GM18526 (cell line): Measurements from ENCODE around the gene RAP1GAP2.
"Not testable (repeated sequence)": the region's sequence is repeated elsewhere in the genome, so short reads cannot be mapped to it uniquely, and the experiment has no call there.

ENCODE experiments used
- POLR2A ChIP-seq: IDR thresholded peaks from 3 replicates; pipeline ENCODE4 v1.6.1; 2011; ENCODE audit not compliant: insufficient read length; ENCODE audit errors: extremely low read depth

RAP1GAP2 gene

DNA sequence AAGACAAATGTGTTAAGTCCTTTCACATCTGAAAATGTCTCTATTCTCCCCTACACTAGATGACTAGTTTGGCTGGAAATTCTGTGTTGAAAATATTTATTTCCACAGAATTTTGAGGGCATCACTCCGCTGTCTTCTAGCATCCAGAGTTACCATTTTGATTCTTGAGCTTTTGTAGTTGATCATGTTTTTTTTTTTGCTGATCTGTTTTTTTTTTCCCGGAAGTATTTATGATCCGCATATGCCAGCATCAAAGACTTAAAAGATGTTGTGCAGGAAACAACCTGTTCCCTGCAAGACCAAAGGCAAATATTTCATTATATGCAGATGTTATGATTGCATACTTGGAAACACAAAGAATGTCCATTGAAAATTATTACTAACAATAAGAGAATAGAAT is 250.5 kb downstream of the RAP1GAP2 start:
- TF ChIP-seq POLR2A: no peak

DNA sequence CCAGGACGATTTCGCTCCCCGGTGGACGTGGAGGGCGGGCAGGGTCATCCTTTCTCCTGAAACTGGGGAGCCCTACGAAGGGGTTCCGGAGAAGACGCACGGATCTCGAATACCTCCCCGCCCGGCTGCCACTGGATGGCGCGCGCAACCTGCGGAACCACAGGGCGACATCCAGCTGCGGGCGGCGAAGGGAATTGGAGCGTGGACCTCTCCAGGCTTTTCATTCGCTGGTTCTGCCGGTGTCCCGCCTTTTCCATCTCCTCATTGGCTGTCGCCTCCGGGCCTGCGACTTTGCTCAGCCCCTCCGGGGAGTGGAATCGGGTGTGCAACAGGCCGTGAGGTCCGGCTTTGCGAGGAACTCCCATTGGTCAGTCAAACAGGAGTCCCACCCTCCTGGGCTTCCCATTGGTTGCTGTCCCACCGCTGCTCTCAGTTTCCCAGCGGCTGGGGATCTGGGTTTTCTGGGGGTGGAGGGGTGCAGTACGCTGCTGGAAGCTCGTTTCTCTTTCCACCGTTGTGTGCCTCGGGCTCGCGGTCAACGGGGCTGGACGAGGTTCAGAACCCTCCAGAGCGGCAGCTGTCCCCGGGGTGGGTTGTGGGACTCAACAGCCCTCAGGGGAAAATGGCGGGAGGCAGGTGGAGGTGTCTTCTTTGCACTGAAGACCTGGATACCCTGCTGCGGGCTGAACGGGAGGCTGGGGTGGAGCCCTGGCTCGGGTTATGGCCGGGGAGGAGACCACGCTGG is 252.7 kb downstream of the RAP1GAP2 start:
- no peak for TF ChIP-seq POLR2A

DNA sequence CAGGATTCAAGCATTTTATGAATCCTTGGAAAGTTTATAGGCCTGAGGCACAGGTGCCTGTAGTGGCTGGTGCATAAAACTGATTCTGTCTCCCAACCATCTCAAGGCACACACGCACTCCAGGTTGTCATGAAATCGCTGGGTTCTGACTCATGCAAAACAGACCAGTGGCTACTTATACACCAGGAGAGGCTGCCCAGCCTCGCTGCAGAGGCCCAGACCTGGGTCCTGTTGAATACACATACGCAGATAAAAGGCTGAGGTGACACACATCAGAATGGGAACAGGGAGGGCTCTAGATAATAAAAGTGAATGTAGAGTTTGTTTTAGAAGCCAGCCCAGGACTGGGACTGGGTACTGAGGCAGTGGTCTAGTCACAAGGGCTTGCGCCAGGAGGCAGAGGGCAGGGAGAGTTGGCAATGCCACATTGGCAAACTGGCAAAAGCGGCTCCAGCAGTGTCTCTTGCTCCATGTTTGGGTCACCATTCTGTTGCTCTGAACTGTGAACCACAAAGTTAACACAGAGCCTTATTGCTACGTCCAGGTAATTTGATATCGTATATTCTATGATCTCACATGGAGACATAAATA is 253.6 kb downstream of the RAP1GAP2 start:
- no peak for TF ChIP-seq POLR2A

DNA sequence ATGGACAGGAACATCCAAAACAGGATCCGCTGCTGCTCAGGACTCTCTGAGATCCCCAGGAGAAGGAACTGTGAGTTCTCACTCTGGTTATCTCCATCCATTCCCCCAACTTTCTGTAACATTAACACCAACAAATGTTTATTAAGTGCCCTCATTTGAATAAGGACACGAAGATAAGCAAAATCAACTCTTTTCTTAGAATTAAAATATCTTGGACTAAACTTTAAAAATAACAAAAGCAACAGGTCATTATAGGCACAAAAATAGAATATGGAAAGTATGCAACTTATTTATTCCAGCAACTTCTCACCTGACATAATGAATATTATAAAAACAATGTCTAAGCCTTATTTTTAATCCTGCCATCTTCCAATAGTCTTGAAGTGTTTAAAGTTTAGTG is 267.3 kb downstream of the RAP1GAP2 start, which contains the start of gene OR1D5:
OR1D5 (minus strand) TSS at position 101 of the 400 bp plus-strand sequence; CDS start at position 101, 0 bp downstream.
- not testable (repeated sequence) for TF ChIP-seq POLR2A
